ENCODE data around the gene FAM9C. TPM values are rescaled to one million over a fixed set of nuclear protein-coding genes. Genes with fewer than 3 reads are reported as not detected.
"Not testable (repeated sequence)": the region's sequence is repeated elsewhere in the genome, so short reads cannot be mapped to it uniquely, and the experiment has no call there.

FAM9C gene
- total RNA-seq, 1 experiment from 2014 or later, result not detected

DNA sequence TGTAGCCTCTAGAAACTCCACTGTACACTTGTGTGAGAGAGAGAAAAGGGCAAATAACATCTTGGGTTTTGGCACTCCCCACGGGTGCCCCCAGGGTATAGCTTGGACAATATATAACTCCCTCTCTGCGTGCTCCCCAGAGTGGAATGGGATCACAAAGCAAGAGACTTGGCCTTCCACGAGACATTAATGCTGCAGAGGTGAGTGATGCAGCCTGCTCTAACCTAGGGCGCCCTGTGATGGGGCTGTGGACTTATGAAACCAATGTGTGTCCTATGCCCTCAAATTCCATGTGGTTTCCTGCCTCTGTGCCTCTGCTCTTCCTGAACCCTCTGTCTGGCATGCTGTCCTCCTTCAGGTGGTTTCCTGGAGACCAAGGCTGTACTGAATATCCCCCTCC, 22.0 kb upstream of the FAM9C start:
- no peak for ATAC-seq

GRCh38 chrX:13064599-13065143, 20.3 kb upstream of the FAM9C start:
- ATAC-seq (no peak), DNase-seq (ENCODE audit: low read depth, low spot score) (no peak)
- in situ Hi-C loops (cut with HindIII; ENCODE audit: low pct_unique_long_range_greater_than_20kb, low sequenced_read_pairs) (no loop called here), intact Hi-C loops (cut with micrococcal nuclease; ENCODE audit: unreplicated experiment) (no loop called here)
- H3K27me3 ChIP-seq (ENCODE audit: control insufficient read depth, insufficient read depth, low read length), result no peaks in the 10 kb centered on the region
- peak overlapping the region; percentile 44; the same call in 1 of the 2 replicates for H3K27ac ChIP-seq (ENCODE audit: low read length)
- CTCF ChIA-PET, result no interaction called here
- H3K4me1 ChIP-seq (ENCODE audit: control insufficient read depth, insufficient read depth, low read length), result no peaks in the 10 kb centered on the region; the same call in 1 of the 2 replicates
- no peak overlapping the region for H3K4me3 ChIP-seq (ENCODE audit: low read depth in 2 of 2, low read length in 2 of 2)
- BruUV-seq (replicated peaks), result no TSS peak
- POLR2A ChIA-PET, result no interaction called here
- no peaks in the 10 kb centered on the region for H3K36me3 ChIP-seq (ENCODE audit: control insufficient read depth, insufficient read depth, low read length)
- no peak for TF ChIP-seq SIN3A (IDR thresholded peaks at IDR 0.05; ENCODE audit: borderline replicate concordance, insufficient read depth, low read depth, low read length)
- no peak for TF ChIP-seq POLR2AphosphoS5 (IDR thresholded peaks at IDR 0.05; ENCODE audit: low read depth, low read length)
- TF ChIP-seq, protein P1, sequence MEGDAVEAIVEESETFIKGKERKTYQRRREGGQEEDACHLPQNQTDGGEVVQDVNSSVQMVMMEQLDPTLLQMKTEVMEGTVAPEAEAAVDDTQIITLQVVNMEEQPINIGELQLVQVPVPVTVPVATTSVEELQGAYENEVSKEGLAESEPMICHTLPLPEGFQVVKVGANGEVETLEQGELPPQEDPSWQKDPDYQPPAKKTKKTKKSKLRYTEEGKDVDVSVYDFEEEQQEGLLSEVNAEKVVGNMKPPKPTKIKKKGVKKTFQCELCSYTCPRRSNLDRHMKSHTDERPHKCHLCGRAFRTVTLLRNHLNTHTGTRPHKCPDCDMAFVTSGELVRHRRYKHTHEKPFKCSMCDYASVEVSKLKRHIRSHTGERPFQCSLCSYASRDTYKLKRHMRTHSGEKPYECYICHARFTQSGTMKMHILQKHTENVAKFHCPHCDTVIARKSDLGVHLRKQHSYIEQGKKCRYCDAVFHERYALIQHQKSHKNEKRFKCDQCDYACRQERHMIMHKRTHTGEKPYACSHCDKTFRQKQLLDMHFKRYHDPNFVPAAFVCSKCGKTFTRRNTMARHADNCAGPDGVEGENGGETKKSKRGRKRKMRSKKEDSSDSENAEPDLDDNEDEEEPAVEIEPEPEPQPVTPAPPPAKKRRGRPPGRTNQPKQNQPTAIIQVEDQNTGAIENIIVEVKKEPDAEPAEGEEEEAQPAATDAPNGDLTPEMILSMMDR (IDR thresholded peaks at IDR 0.05), result no peak
- no peak for TF ChIP-seq TCF7L2 (IDR thresholded peaks at IDR 0.05; ENCODE audit: low read depth, low read length)
- TF ChIP-seq, protein P2, sequence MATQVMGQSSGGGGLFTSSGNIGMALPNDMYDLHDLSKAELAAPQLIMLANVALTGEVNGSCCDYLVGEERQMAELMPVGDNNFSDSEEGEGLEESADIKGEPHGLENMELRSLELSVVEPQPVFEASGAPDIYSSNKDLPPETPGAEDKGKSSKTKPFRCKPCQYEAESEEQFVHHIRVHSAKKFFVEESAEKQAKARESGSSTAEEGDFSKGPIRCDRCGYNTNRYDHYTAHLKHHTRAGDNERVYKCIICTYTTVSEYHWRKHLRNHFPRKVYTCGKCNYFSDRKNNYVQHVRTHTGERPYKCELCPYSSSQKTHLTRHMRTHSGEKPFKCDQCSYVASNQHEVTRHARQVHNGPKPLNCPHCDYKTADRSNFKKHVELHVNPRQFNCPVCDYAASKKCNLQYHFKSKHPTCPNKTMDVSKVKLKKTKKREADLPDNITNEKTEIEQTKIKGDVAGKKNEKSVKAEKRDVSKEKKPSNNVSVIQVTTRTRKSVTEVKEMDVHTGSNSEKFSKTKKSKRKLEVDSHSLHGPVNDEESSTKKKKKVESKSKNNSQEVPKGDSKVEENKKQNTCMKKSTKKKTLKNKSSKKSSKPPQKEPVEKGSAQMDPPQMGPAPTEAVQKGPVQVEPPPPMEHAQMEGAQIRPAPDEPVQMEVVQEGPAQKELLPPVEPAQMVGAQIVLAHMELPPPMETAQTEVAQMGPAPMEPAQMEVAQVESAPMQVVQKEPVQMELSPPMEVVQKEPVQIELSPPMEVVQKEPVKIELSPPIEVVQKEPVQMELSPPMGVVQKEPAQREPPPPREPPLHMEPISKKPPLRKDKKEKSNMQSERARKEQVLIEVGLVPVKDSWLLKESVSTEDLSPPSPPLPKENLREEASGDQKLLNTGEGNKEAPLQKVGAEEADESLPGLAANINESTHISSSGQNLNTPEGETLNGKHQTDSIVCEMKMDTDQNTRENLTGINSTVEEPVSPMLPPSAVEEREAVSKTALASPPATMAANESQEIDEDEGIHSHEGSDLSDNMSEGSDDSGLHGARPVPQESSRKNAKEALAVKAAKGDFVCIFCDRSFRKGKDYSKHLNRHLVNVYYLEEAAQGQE (IDR thresholded peaks at IDR 0.05; ENCODE audit: insufficient read depth in 1 of 2, low read depth in 2 of 2, low read length in 1 of 2), result no peak
- no peaks in the 10 kb centered on the region for H3K9me3 ChIP-seq (ENCODE audit: control insufficient read depth, insufficient read depth, low read depth, low read length)

More for the DNA sequence above, 22.0 kb upstream of the FAM9C start:
- no peaks in the 10 kb centered on the region for H3K4me1 ChIP-seq (ENCODE audit: control insufficient read depth, insufficient read depth, low read length)
- no peaks in the 10 kb centered on the region for H3K9me3 ChIP-seq (ENCODE audit: control insufficient read depth, insufficient read depth, low read depth, low read length)
- no peaks in the 10 kb centered on the region for H3K27me3 ChIP-seq (ENCODE audit: control insufficient read depth, insufficient read depth, low read length)
- no peaks in the 10 kb centered on the region for H3K36me3 ChIP-seq (ENCODE audit: control insufficient read depth, insufficient read depth, low read length)
- intact Hi-C loops (cut with micrococcal nuclease; ENCODE audit: unreplicated experiment), result no loop called here
- in situ Hi-C loops (cut with HindIII; ENCODE audit: low pct_unique_long_range_greater_than_20kb, low sequenced_read_pairs), result no loop called here
- DNase-seq (ENCODE audit: low read depth, low spot score), result no peak
- TF ChIP-seq SIN3A (IDR thresholded peaks at IDR 0.05; ENCODE audit: borderline replicate concordance, insufficient read depth, low read depth, low read length), result no peak
- TF ChIP-seq, protein P2 (IDR thresholded peaks at IDR 0.05; ENCODE audit: insufficient read depth in 1 of 2, low read depth in 2 of 2, low read length in 1 of 2), result no peak
- TF ChIP-seq POLR2AphosphoS5 (IDR thresholded peaks at IDR 0.05; ENCODE audit: low read depth, low read length), result no peak
- TF ChIP-seq, protein P1 (IDR thresholded peaks at IDR 0.05), result no peak
- no peak for TF ChIP-seq TCF7L2 (IDR thresholded peaks at IDR 0.05; ENCODE audit: low read depth, low read length)
- POLR2A ChIA-PET, result no interaction called here
- no peak overlapping the region for H3K4me3 ChIP-seq (ENCODE audit: low read depth in 2 of 2, low read length in 2 of 2)
- peak overlapping the region; percentile 63; the same call in 1 of the 2 replicates for H3K27ac ChIP-seq (ENCODE audit: low read length)
- CTCF ChIA-PET, result no interaction called here
- no TSS peak for BruUV-seq (replicated peaks)

GRCh38 chrX:13063124-13063523, 18.7 kb upstream of the FAM9C start:
- H3K4me1 ChIP-seq (ENCODE audit: control insufficient read depth, insufficient read depth, low read length); H3K4me3 ChIP-seq (ENCODE audit: low read depth in 2 of 2, low read length in 2 of 2); POLR2A ChIA-PET; DNase-seq (ENCODE audit: low read depth, low spot score); intact Hi-C loops (cut with micrococcal nuclease; ENCODE audit: unreplicated experiment); ATAC-seq; in situ Hi-C loops (cut with HindIII; ENCODE audit: low pct_unique_long_range_greater_than_20kb, low sequenced_read_pairs); H3K27ac ChIP-seq (ENCODE audit: low read length); CTCF ChIA-PET; H3K9me3 ChIP-seq (ENCODE audit: control insufficient read depth, insufficient read depth, low read depth, low read length); H3K27me3 ChIP-seq (ENCODE audit: control insufficient read depth, insufficient read depth, low read length); H3K36me3 ChIP-seq (ENCODE audit: control insufficient read depth, insufficient read depth, low read length); BruUV-seq (replicated peaks): not testable (repeated sequence)
